RPMI7951 (cell line): ENCODE measurements around the gene ARHGAP22. TPM values are rescaled to one million over a fixed set of nuclear protein-coding genes. Genes with fewer than 3 reads are reported as not detected.
A peak's percentile ranks its signal among the peaks of the same experiment; 100 is the strongest.

Experiments used
- DNase-seq: peaks from one replicate; pipeline ENCODE4 v3.0.0-alpha.2; 2012; ENCODE audit warnings: low read depth
- total RNA-seq: library from RNA; depleted of rRNA; stranded (reverse); fragments of >200 nt; shearing (Covaris generic); gene quantifications from 2 replicates; pipeline ENCODE4 v1.2.3, GENCODE V29; 2014

The ARHGAP22 gene
- total RNA-seq, 1 experiment from 2014 or later = 20.7 TPM

- no peak for DNase-seq
These were observed 125.7 kb downstream of the ARHGAP22 start for GRCh38 chr10:48478980-48479811.

- no peak for DNase-seq
These were observed 126.4 kb downstream of the ARHGAP22 start for GRCh38 chr10:48478469-48478868.

- no peak for DNase-seq
These were observed 127.3 kb downstream of the ARHGAP22 start for GRCh38 chr10:48477616-48478015.

GRCh38 chr10:48477141-48477540 lies 127.7 kb downstream of the ARHGAP22 start:
- DNase-seq = no peak

GRCh38 chr10:48476279-48476982 lies 128.4 kb downstream of the ARHGAP22 start:
- no peak for DNase-seq

- no peak for DNase-seq
These were observed 129.0 kb downstream of the ARHGAP22 start for GRCh38 chr10:48475943-48476278.

GRCh38 chr10:48474765-48475365 lies 130.0 kb downstream of the ARHGAP22 start:
- no peak for DNase-seq

GRCh38 chr10:48473704-48474103 lies 131.2 kb downstream of the ARHGAP22 start:
- DNase-seq = no peak

- DNase-seq = no peak
These were observed 132.3 kb downstream of the ARHGAP22 start for GRCh38 chr10:48472501-48473069.

- peak; percentile 81 for DNase-seq
These were observed 133.7 kb downstream of the ARHGAP22 start for GRCh38 chr10:48470893-48471805.

GRCh38 chr10:48470115-48470892 lies 134.6 kb downstream of the ARHGAP22 start:
- DNase-seq = peak; percentile 8

- DNase-seq = peak; percentile 30
These were observed 135.3 kb downstream of the ARHGAP22 start for GRCh38 chr10:48469516-48470020.

- DNase-seq = no peak
These were observed 135.9 kb downstream of the ARHGAP22 start for GRCh38 chr10:48468866-48469511.

GRCh38 chr10:48468130-48468790 lies 136.6 kb downstream of the ARHGAP22 start:
- DNase-seq = no peak

GRCh38 chr10:48467669-48468068 lies 137.2 kb downstream of the ARHGAP22 start:
- no peak for DNase-seq

GRCh38 chr10:48466611-48467240 lies 138.1 kb downstream of the ARHGAP22 start:
- DNase-seq = no peak

- DNase-seq = no peak
These were observed 138.9 kb downstream of the ARHGAP22 start for GRCh38 chr10:48465860-48466521.
